ENCODE results near the gene ZFYVE27.

Gene ZFYVE27

DNA sequence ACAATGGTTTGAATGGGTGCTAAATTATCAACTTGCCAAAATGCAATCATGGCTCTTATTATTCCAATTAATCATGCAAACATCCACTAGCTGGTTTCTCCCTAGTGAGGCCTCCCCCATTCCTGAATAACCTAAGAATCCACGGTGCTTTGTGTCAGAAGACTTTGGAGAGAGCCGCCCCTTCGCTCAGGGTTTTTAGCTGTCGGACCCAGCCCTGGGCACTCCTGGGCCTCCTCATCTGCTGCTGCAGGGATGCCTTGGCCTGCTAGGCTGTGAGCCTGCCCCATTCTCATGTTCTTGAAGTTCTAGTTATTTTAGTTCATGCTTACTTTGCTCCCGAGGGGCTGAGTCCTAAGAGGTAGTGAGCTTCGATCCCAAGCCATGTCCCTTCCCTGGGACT, 69.0 kb downstream of the ZFYVE27 start:
- no peak overlapping the region for H3K4me3 ChIP-seq (ENCODE audit: low read length)
- H3K4me1 ChIP-seq (ENCODE audit: insufficient read depth, low read length) = peaks cover 13% of the 10 kb centered on the region
- H3K9me3 ChIP-seq (ENCODE audit: insufficient read depth, low read depth, low read length) = no peaks in the 10 kb centered on the region
- no peak overlapping the region for H3K9ac ChIP-seq (ENCODE audit: low read depth, low read length)
- no peaks in the 10 kb centered on the region for H3K36me3 ChIP-seq (ENCODE audit: insufficient read depth, low read length)
- no peaks in the 10 kb centered on the region for H3K27me3 ChIP-seq (ENCODE audit: insufficient read depth, low read length)
- no peak overlapping the region for H3K27ac ChIP-seq (ENCODE audit: low read depth, low read length)
- WGBS = 62% methylated on average over 6 of the region's 6 CpGs

DNA sequence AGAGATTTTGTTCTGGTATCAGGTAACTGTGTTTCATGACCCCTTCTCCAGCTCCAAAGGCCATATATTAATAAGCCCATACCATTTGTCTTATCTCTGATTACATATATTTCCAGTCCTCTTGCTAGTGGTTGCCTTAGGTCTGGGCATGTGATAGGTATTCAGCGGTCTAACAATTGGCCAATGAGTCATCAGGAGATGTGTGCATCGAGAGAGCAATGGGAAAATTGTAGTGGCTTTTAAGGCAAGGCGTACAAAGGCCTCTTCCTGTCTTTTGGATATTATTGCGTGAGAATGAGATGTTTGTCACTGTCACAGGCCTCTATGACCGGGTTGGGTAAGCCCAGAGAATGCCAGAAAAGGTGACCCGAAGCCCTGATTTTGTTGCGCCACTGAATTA, 73.5 kb downstream of the ZFYVE27 start:
- WGBS = 84% methylated on average over 7 of the region's 7 CpGs

More for the DNA sequence above, 73.5 kb downstream of the ZFYVE27 start:
- no peaks in the 10 kb centered on the region for H3K9me3 ChIP-seq (ENCODE audit: insufficient read depth, low read depth, low read length)
- no peaks in the 10 kb centered on the region for H3K36me3 ChIP-seq (ENCODE audit: insufficient read depth, low read length)
- no peaks in the 10 kb centered on the region for H3K27me3 ChIP-seq (ENCODE audit: insufficient read depth, low read length)
- no peak overlapping the region for H3K4me3 ChIP-seq (ENCODE audit: low read length)
- H3K27ac ChIP-seq (ENCODE audit: low read depth, low read length) = no peak overlapping the region
- H3K9ac ChIP-seq (ENCODE audit: low read depth, low read length) = no peak overlapping the region
- H3K4me1 ChIP-seq (ENCODE audit: insufficient read depth, low read length) = peaks cover 9% of the 10 kb centered on the region
